HG03354 (cell line): ENCODE data around the gene MYOZ2.

ENCODE experiments used
- ATAC-seq: cut with Tn5 transposase; IDR thresholded peaks from one replicate; pipeline ENCODE4 v1.9.1; 2021; ENCODE audit warnings: mild to moderate bottlenecking; ENCODE audit not compliant: unreplicated experiment, poor library complexity, severe bottlenecking

The MYOZ2 gene

DNA sequence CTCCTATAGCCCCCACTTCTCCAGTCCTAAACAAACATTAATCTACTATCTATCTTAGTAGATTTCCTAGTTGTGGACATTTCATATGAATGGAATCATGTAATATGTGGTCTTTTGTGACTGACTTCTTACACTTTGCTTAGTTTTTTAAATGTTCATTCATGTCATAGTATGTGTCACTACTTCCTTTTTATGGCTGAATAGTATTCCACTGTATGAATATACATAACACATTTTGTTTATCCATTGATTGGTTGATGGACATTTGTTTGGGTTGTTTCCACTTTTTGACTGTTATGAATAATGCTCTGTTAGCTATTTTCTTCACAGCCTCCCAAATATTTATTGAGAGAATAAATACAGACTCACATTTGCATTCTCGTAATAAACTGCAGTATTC lies 96.7 kb downstream of the MYOZ2 start:
- no peak for ATAC-seq

DNA sequence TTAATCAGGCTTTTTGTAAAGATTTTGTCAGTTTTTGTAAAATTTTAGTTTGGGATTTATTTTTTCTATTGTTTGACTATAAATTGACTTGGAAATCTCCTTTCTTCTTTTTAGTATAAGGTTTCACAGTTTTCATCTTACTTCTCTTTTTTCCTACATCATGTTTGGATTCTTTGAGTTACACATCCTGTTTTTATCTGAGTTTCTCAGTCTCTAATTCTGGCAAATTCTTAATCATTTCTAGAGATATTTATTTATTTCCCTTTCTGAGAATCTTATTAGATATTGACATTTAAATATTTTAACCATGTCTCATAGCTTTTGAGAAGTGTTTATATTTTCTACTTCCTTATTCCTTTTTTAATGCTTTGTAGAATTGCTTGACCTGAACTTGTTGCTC lies 97.6 kb downstream of the MYOZ2 start:
- no peak for ATAC-seq

DNA sequence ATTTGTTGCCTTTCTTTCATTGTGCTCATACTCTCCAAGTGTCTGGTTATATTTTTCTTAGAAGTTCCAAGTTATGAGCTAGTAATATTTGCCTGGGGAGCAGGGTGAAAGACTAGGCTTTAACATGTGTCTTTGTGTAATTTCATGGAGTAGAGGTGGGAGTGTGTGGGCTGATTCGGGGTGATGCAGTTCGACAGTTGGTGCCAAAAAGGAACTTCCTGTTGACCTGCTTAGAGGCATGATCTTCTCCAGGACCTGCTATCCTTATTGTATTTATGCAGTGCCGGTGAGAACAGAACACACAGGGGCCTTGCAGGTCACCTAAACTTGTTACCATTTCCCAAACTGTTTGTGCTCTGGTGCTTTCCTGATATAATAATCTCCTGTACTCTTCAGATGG lies 98.1 kb downstream of the MYOZ2 start:
- no peak for ATAC-seq

DNA sequence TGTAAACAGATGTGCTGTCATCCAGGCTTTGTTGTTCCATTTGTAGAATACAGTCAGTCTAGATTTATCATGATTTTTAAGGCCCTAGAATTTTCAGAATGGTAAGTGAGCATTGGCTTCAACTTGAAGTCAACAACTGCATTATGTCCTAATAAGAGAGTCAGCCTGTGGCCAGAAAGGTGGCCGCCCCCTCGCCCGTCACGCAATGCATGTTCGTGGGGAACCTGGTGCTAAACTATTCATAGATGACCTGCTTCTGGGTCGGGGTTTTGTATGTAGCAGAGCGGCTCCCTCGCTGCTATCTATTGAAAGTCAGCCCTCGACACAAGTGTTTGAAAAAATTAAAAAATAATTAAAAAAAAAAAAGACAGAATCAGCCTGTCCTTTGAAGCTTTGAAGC lies 101.6 kb downstream of the MYOZ2 start:
- ATAC-seq = no peak
